ENCODE measurements around the gene NISCH. TPM values are rescaled to one million over a fixed set of nuclear protein-coding genes. Genes with fewer than 3 reads are reported as not detected.
"Not testable (repeated sequence)": the region's sequence is repeated elsewhere in the genome, so short reads cannot be mapped to it uniquely, and the experiment has no call there.

NISCH gene
- total RNA-seq, 1 experiment from 2014 or later = 51.1 TPM

- Histone ChIP-seq H3K4me3 (ENCODE audit: insufficient read depth, low read depth, low read length) (no peak overlapping the region), H3K27me3 (ENCODE audit: control insufficient read depth, insufficient read depth, low read length) (peaks cover 5% of the 10 kb centered on the region), H3K36me3 (replicated peaks; ENCODE audit: control insufficient read depth, insufficient read depth, low read length) (peaks cover 26% of the 10 kb centered on the region)
- peak; percentile 57 for DNase-seq
Observed at GRCh38 chr3:52522651-52523251, 67.3 kb downstream of the NISCH start.

GRCh38 chr3:52523386-52524257 is 68.2 kb downstream of the NISCH start:
- no peaks in the 10 kb centered on the region; the same call in 1 of the 2 replicates for H3K27me3 ChIP-seq (ENCODE audit: control insufficient read depth, insufficient read depth, low read length)
- peak; percentile 66 for DNase-seq
- no peak overlapping the region for H3K4me3 ChIP-seq (ENCODE audit: insufficient read depth, low read depth, low read length)
- H3K36me3 ChIP-seq (replicated peaks; ENCODE audit: control insufficient read depth, insufficient read depth, low read length) = peaks cover 32% of the 10 kb centered on the region

GRCh38 chr3:52524258-52524751 is 68.9 kb downstream of the NISCH start:
- H3K27me3 ChIP-seq (ENCODE audit: control insufficient read depth, insufficient read depth, low read length) = no peaks in the 10 kb centered on the region
- H3K4me3 ChIP-seq (ENCODE audit: insufficient read depth, low read depth, low read length) = no peak overlapping the region
- H3K36me3 ChIP-seq (replicated peaks; ENCODE audit: control insufficient read depth, insufficient read depth, low read length) = peaks cover 37% of the 10 kb centered on the region
- DNase-seq = no peak

- Histone ChIP-seq H3K36me3 (replicated peaks; ENCODE audit: control insufficient read depth, insufficient read depth, low read length) (peaks cover 38% of the 10 kb centered on the region), H3K27me3 (ENCODE audit: control insufficient read depth, insufficient read depth, low read length) (no peaks in the 10 kb centered on the region), H3K4me3 (ENCODE audit: insufficient read depth, low read depth, low read length) (no peak overlapping the region)
- DNase-seq = peak; percentile 61
Observed at GRCh38 chr3:52524752-52525679, 69.6 kb downstream of the NISCH start.

GRCh38 chr3:52525680-52526561 is 70.5 kb downstream of the NISCH start:
- DNase-seq = peak; percentile 43
- Histone ChIP-seq H3K36me3 (replicated peaks; ENCODE audit: control insufficient read depth, insufficient read depth, low read length) (peaks cover 38% of the 10 kb centered on the region), H3K27me3 (ENCODE audit: control insufficient read depth, insufficient read depth, low read length) (no peaks in the 10 kb centered on the region), H3K4me3 (ENCODE audit: insufficient read depth, low read depth, low read length) (no peak overlapping the region)

GRCh38 chr3:52526671-52527038 is 71.3 kb downstream of the NISCH start:
- H3K4me3 ChIP-seq (ENCODE audit: insufficient read depth, low read depth, low read length); H3K27me3 ChIP-seq (ENCODE audit: control insufficient read depth, insufficient read depth, low read length): not testable (repeated sequence)
- H3K36me3 ChIP-seq (replicated peaks; ENCODE audit: control insufficient read depth, insufficient read depth, low read length) = peaks cover 38% of the 10 kb centered on the region
- DNase-seq = peak; percentile 24

GRCh38 chr3:52527039-52527731 is 71.8 kb downstream of the NISCH start:
- H3K27me3 ChIP-seq (ENCODE audit: control insufficient read depth, insufficient read depth, low read length) = no peaks in the 10 kb centered on the region
- H3K36me3 ChIP-seq (replicated peaks; ENCODE audit: control insufficient read depth, insufficient read depth, low read length) = peaks cover 38% of the 10 kb centered on the region
- no peak overlapping the region for H3K4me3 ChIP-seq (ENCODE audit: insufficient read depth, low read depth, low read length)
- peak; percentile 36 for DNase-seq

- peak; percentile 32 for DNase-seq
- H3K27me3 ChIP-seq (ENCODE audit: control insufficient read depth, insufficient read depth, low read length) = no peaks in the 10 kb centered on the region
- no peak overlapping the region for H3K4me3 ChIP-seq (ENCODE audit: insufficient read depth, low read depth, low read length)
- H3K36me3 ChIP-seq (replicated peaks; ENCODE audit: control insufficient read depth, insufficient read depth, low read length) = peaks cover 38% of the 10 kb centered on the region
Observed at GRCh38 chr3:52527732-52528585, 72.6 kb downstream of the NISCH start.

GRCh38 chr3:52528586-52529375 is 73.4 kb downstream of the NISCH start:
- H3K4me3 ChIP-seq (ENCODE audit: insufficient read depth, low read depth, low read length) = no peak overlapping the region
- no peaks in the 10 kb centered on the region for H3K27me3 ChIP-seq (ENCODE audit: control insufficient read depth, insufficient read depth, low read length)
- H3K36me3 ChIP-seq (replicated peaks; ENCODE audit: control insufficient read depth, insufficient read depth, low read length) = peaks cover 38% of the 10 kb centered on the region
- DNase-seq = peak; percentile 66

- no peak overlapping the region for H3K4me3 ChIP-seq (ENCODE audit: insufficient read depth, low read depth, low read length)
- peaks cover 33% of the 10 kb centered on the region for H3K36me3 ChIP-seq (replicated peaks; ENCODE audit: control insufficient read depth, insufficient read depth, low read length)
- H3K27me3 ChIP-seq (ENCODE audit: control insufficient read depth, insufficient read depth, low read length) = no peaks in the 10 kb centered on the region
- DNase-seq = peak; percentile 33
Observed at GRCh38 chr3:52529376-52530333, 74.3 kb downstream of the NISCH start.
